HCT116 (cell line): ENCODE results near the gene RECQL5. TPM values are rescaled to one million over a fixed set of nuclear protein-coding genes. Genes with fewer than 3 reads are reported as not detected.
A peak's percentile ranks its signal among the peaks of the same experiment; 100 is the strongest.

ENCODE experiments used
- ATAC-seq: fragments of 200-7000 bp; cut with Tn5 transposase; 2 replicates; pipeline ENCODE4 v1.9.1; 2020; ENCODE audit warnings: mild to moderate bottlenecking, moderate library complexity
- BruUV-seq: library from RNA; stranded (reverse); fragments of 400-500 nt; replicated peaks from 2 replicates; lab custom pipeline; 2021; lab: Mats Ljungman, UMichigan
- CTCF ChIA-PET: fragments of 300-600 bp; sonication (Branson Sonifier 250); formaldehyde crosslinking; loops from one replicate; lab custom pipeline; 2021; ENCODE audit warnings: antibody characterized with exemption; lab: Charles Lee
- POLR2A ChIA-PET: fragments of 300-600, 350-600 bp; sonication (Branson Sonifier 250); formaldehyde crosslinking; loops from one replicate; lab custom pipeline; 2021; ENCODE audit warnings: antibody characterized with exemption; lab: Charles Lee
- RAD21 ChIA-PET, 2 experiments: fragments of 300-600 bp; sonication (Branson Sonifier 250); formaldehyde crosslinking; loops; one replicate each; lab custom pipeline; 2023; ENCODE audit warnings: low total read pairs in 2 of 2; ENCODE audit not compliant: uncharacterized antibody in 2 of 2, unreplicated experiment in 2 of 2, low non-redundant PET in 1 of 2; lab: Charles Lee
- DNase-seq: peaks from one replicate; pipeline ENCODE4 v3.0.0-alpha.2; 2010; ENCODE audit warnings: low read depth, low spot score
- H2AFZ ChIP-seq: fragments of 200-600 bp; shearing (Covaris generic), sonication (generic); 2 replicates; pipeline ENCODE4 v1.6.1; 2017; ENCODE audit warnings: low read depth, mixed run types, mixed read lengths, antibody characterized with exemption, low read length; ENCODE audit not compliant: poor library complexity, severe bottlenecking
- H3K27ac ChIP-seq: 2 replicates; pipeline ENCODE4 v1.5.1; 2012; ENCODE audit warnings: low read depth, low read length
- H3K27me3 ChIP-seq: fragments of 200-600 bp; sonication (generic); 2 replicates; pipeline ENCODE4 v1.6.1; 2016; ENCODE audit warnings: mixed run types, low read length, mixed read lengths; ENCODE audit not compliant: insufficient read depth
- H3K36me3 ChIP-seq, 2 experiments: fragments of 200-500 bp in 1 of 2; fragments of 200-600 bp in 1 of 2; sonication (Bioruptor generic) in 1 of 2; sonication (generic) in 1 of 2; 2 replicates each; pipeline versions ENCODE4 v1.5.1 to v1.6.1; 2014 to 2016; ENCODE audit warnings: low read length in 2 of 2, inconsistent platforms in 1 of 2, mixed read lengths in 1 of 2, mixed run types in 1 of 2; ENCODE audit not compliant: insufficient read depth in 2 of 2, control insufficient read depth in 1 of 2
- H3K4me1 ChIP-seq, 2 experiments: fragments of 200-600 bp in 1 of 2; sonication (generic) in 1 of 2; 2 replicates each; pipeline versions ENCODE4 v1.5.1 to v1.6.1; 2012 to 2017; ENCODE audit warnings: low read length in 2 of 2, inconsistent platforms in 1 of 2, mild to moderate bottlenecking in 1 of 2, mixed read lengths in 1 of 2, mixed run types in 1 of 2, moderate library complexity in 1 of 2; ENCODE audit not compliant: insufficient read depth in 2 of 2, control insufficient read depth in 1 of 2
- H3K4me2 ChIP-seq: fragments of 200-600 bp; sonication (generic); 2 replicates; pipeline ENCODE4 v1.6.1; 2017; ENCODE audit warnings: mixed run types, low read length, mixed read lengths
- H3K4me3 ChIP-seq, 2 experiments: fragments of 200-600 bp in 1 of 2; sonication (generic) in 1 of 2; replicated peaks in 1 of 2; 2 replicates each; pipeline ENCODE4 v1.5.1; 2011 to 2016; ENCODE audit warnings: low read length in 2 of 2, control low read depth in 1 of 2, low read depth in 1 of 2, mild to moderate bottlenecking in 1 of 2, mixed read lengths in 1 of 2, mixed run types in 1 of 2
- H3K79me2 ChIP-seq: fragments of 200-600 bp; sonication (generic); 2 replicates; pipeline ENCODE4 v1.6.1; 2017; ENCODE audit warnings: mild to moderate bottlenecking, mixed run types, low read length, moderate library complexity, mixed read lengths; ENCODE audit not compliant: insufficient read depth
- H3K9ac ChIP-seq: fragments of 200-600 bp; sonication (generic); 2 replicates; pipeline ENCODE4 v1.6.1; 2016; ENCODE audit warnings: low read length, mixed read lengths
- H3K9me2 ChIP-seq: fragments of 200-600 bp; sonication (generic), shearing (Covaris generic); 2 replicates; pipeline ENCODE4 v1.6.1; 2017; ENCODE audit warnings: mixed run types, mild to moderate bottlenecking, moderate library complexity; ENCODE audit not compliant: insufficient read depth
- H3K9me3 ChIP-seq, 2 experiments: fragments of 200-500 bp in 1 of 2; fragments of 200-600 bp in 1 of 2; sonication (Bioruptor generic) in 1 of 2; sonication (generic) in 1 of 2; 2 replicates each; pipeline ENCODE4 v1.6.1; 2014 to 2017; ENCODE audit warnings: low read length in 2 of 2, mixed read lengths in 2 of 2, inconsistent platforms in 1 of 2, low read depth in 1 of 2, mild to moderate bottlenecking in 1 of 2, mixed run types in 1 of 2, moderate library complexity in 1 of 2; ENCODE audit not compliant: control insufficient read depth in 1 of 2, insufficient read depth in 1 of 2
- H4K20me1 ChIP-seq: fragments of 200-600 bp; sonication (generic), shearing (Covaris generic); 2 replicates; pipeline ENCODE4 v1.6.1; 2017; ENCODE audit warnings: mixed run types, mild to moderate bottlenecking, moderate library complexity; ENCODE audit not compliant: insufficient read depth
- EZH2phosphoT487 ChIP-seq: fragments of 200-600 bp; IDR thresholded peaks from 2 replicates; pipeline ENCODE4 v1.6.1; 2018; ENCODE audit warnings: antibody characterized with exemption, borderline replicate concordance
- RAD21 ChIP-seq: IDR thresholded peaks from 2 replicates; pipeline ENCODE4 v1.6.1; 2012; ENCODE audit warnings: low read depth, mild to moderate bottlenecking
- SIN3A ChIP-seq: IDR thresholded peaks from 2 replicates; pipeline ENCODE4 v1.6.1; 2012; ENCODE audit warnings: low read depth
- TCF7L2 ChIP-seq: IDR thresholded peaks from 2 replicates; pipeline ENCODE4 v1.7.0; 2011; ENCODE audit warnings: borderline replicate concordance, inconsistent platforms; ENCODE audit not compliant: insufficient read depth, insufficient read length; ENCODE audit errors: extremely low read depth
- intact Hi-C: fragments of 100-400 bp; cut with micrococcal nuclease; formaldehyde crosslinking; loops from 2 replicates; pipeline ENCODE4 v1.10.0; 2022
- total RNA-seq: library from RNA; stranded (reverse); gene quantifications from one replicate; pipeline ENCODE4 v1.2.1, GENCODE V29; 2021; ENCODE audit not compliant: unreplicated experiment
- TF ChIP-seq, protein P1 (sequence below), 3 experiments: fragments of 200-600 bp in 1 of 3; sonication (generic) in 1 of 3; IDR thresholded peaks in 2 of 3; conservative IDR thresholded peaks in 1 of 3; 2 replicates each; pipeline ENCODE4 v1.5.1; 2012 to 2017; ENCODE audit warnings: low read depth in 2 of 3, low read length in 2 of 3, antibody characterized with exemption in 1 of 3, borderline replicate concordance in 1 of 3, control low read depth in 1 of 3, mild to moderate bottlenecking in 1 of 3, mixed read lengths in 1 of 3, mixed run types in 1 of 3, moderate library complexity in 1 of 3; ENCODE audit not compliant: insufficient read depth in 1 of 3

Gene RECQL5
- total RNA-seq, 1 experiment from 2014 or later: 83.3 TPM

- Histone ChIP-seq H4K20me1 (no peaks in the 10 kb centered on the region), H3K27ac (no peak overlapping the region), H3K4me1 (no peaks in the 10 kb centered on the region), H3K79me2 (no peaks in the 10 kb centered on the region), H3K9ac (no peak overlapping the region), H3K36me3 (peaks cover 29 to 30% of the 10 kb centered on the region in 2 experiments; a peak in 3 of 4 replicates), H2AFZ (no peak overlapping the region), H3K9me2 (no peaks in the 10 kb centered on the region), H3K4me2 (no peak overlapping the region), H3K9me3 (no peaks in the 10 kb centered on the region), H3K27me3 (no peaks in the 10 kb centered on the region), H3K4me3 (no peak overlapping the region)
- ATAC-seq (peak; percentile 57), DNase-seq (no peak)
- ChIA-PET RAD21 (interaction anchor here (0.9 to 3.7 kb wide), 2 partner anchors 21 kb away, joined by 3 to 13 read pairs; partner anchors contain the start of gene SMIM5 (in 2 of the 2)), POLR2A (interaction anchor here (1.2 to 1.8 kb wide), 3 partner anchors 9 to 126 kb away, joined by 4 to 5 read pairs (median 4); partner anchors contain the start of genes RECQL5 and SAP30BP), CTCF (interaction anchor here (0.7 to 4.1 kb wide), 12 partner anchors 9 to 111 kb away, joined by 3 to 75 read pairs (median 8); partner anchors contain the start of genes GALK1, RECQL5, SAP30BP and SMIM5)
- BruUV-seq: no TSS peak
- TF ChIP-seq EZH2phosphoT487 (no peak), TCF7L2 (peak; percentile 18), SIN3A (no peak), RAD21 (peak; percentile 77)
- TF ChIP-seq, protein P1, sequence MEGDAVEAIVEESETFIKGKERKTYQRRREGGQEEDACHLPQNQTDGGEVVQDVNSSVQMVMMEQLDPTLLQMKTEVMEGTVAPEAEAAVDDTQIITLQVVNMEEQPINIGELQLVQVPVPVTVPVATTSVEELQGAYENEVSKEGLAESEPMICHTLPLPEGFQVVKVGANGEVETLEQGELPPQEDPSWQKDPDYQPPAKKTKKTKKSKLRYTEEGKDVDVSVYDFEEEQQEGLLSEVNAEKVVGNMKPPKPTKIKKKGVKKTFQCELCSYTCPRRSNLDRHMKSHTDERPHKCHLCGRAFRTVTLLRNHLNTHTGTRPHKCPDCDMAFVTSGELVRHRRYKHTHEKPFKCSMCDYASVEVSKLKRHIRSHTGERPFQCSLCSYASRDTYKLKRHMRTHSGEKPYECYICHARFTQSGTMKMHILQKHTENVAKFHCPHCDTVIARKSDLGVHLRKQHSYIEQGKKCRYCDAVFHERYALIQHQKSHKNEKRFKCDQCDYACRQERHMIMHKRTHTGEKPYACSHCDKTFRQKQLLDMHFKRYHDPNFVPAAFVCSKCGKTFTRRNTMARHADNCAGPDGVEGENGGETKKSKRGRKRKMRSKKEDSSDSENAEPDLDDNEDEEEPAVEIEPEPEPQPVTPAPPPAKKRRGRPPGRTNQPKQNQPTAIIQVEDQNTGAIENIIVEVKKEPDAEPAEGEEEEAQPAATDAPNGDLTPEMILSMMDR (IDR thresholded peaks at IDR 0.05 in 2 of 3, conservative IDR thresholded peaks at IDR 0.05 in 1 of 3; ENCODE audit: borderline replicate concordance in 1 of 3, insufficient read depth in 1 of 3, low read depth in 2 of 3, low read length in 2 of 3): peak; percentile 41 to 76 (median 54)
- intact Hi-C loops: no loop called here
Observed at GRCh38 chr17:75654176-75654575, 12.8 kb downstream of the RECQL5 start.
